GM19395 (cell line): Measurements from ENCODE around the gene ADGRA3.
"Not testable (repeated sequence)": the region's sequence is repeated elsewhere in the genome, so short reads cannot be mapped to it uniquely, and the experiment has no call there.

Source experiments
- ATAC-seq: cut with Tn5 transposase; IDR thresholded peaks from one replicate; pipeline ENCODE4 v1.9.1; 2021; ENCODE audit warnings: mild to moderate bottlenecking, moderate library complexity; ENCODE audit not compliant: unreplicated experiment

Gene ADGRA3

GRCh38 chr4:22442956-22443355 lies 72.9 kb downstream of the ADGRA3 start:
- no peak for ATAC-seq

- no peak for ATAC-seq
Observed at GRCh38 chr4:22440999-22441398, 74.9 kb downstream of the ADGRA3 start.

- no peak for ATAC-seq
Observed at GRCh38 chr4:22439947-22440346, 75.9 kb downstream of the ADGRA3 start.

GRCh38 chr4:22435652-22436051 lies 80.2 kb downstream of the ADGRA3 start:
- ATAC-seq, result no peak

GRCh38 chr4:22434895-22435294 lies 81.0 kb downstream of the ADGRA3 start:
- peak; percentile 52 for ATAC-seq

GRCh38 chr4:22430626-22431025 lies 85.2 kb downstream of the ADGRA3 start:
- no peak for ATAC-seq

- ATAC-seq, result no peak
Observed at GRCh38 chr4:22428441-22428840, 87.4 kb downstream of the ADGRA3 start.

- ATAC-seq, result no peak
Observed at GRCh38 chr4:22427675-22428074, 88.2 kb downstream of the ADGRA3 start.

- ATAC-seq, result no peak
Observed at GRCh38 chr4:22420291-22420690, 95.6 kb downstream of the ADGRA3 start.

GRCh38 chr4:22417408-22417807 lies 98.5 kb downstream of the ADGRA3 start:
- ATAC-seq, result no peak

- no peak for ATAC-seq
Observed at GRCh38 chr4:22416403-22416802, 99.5 kb downstream of the ADGRA3 start.

- ATAC-seq, result no peak
Observed at GRCh38 chr4:22414833-22415232, 101.0 kb downstream of the ADGRA3 start.

GRCh38 chr4:22413471-22413870 lies 102.4 kb downstream of the ADGRA3 start:
- no peak for ATAC-seq

- ATAC-seq, result no peak
Observed at GRCh38 chr4:22412013-22412412, 103.9 kb downstream of the ADGRA3 start.

GRCh38 chr4:22410645-22411247 lies 105.1 kb downstream of the ADGRA3 start:
- no peak for ATAC-seq

GRCh38 chr4:22408474-22408873 lies 107.4 kb downstream of the ADGRA3 start:
- peak; percentile 38 for ATAC-seq

- ATAC-seq, result no peak
Observed at GRCh38 chr4:22407361-22407760, 108.5 kb downstream of the ADGRA3 start.

GRCh38 chr4:22398671-22399070 lies 117.2 kb downstream of the ADGRA3 start:
- ATAC-seq, result no peak

- no peak for ATAC-seq
Observed at GRCh38 chr4:22391551-22391950, 124.3 kb downstream of the ADGRA3 start.

GRCh38 chr4:22389240-22389870 lies 126.5 kb downstream of the ADGRA3 start:
- peak; percentile 87 for ATAC-seq

GRCh38 chr4:22385611-22386011 lies 130.3 kb downstream of the ADGRA3 start:
- no peak for ATAC-seq

- no peak for ATAC-seq
Observed at GRCh38 chr4:22384154-22384553, 131.7 kb downstream of the ADGRA3 start.

GRCh38 chr4:22382216-22382615 lies 133.7 kb downstream of the ADGRA3 start:
- not testable (repeated sequence) for ATAC-seq
